GM23248 (cell line): ENCODE results near the gene WWTR1. TPM values are rescaled to one million over a fixed set of nuclear protein-coding genes. Genes with fewer than 3 reads are reported as not detected.
A peak's percentile ranks its signal among the peaks of the same experiment; 100 is the strongest.

ENCODE experiments used
- DNase-seq: peaks from one replicate; pipeline ENCODE4 v3.0.0-alpha.2; 2015
- H2AFZ ChIP-seq: fragments of 200-600 bp; sonication (generic); 2 replicates; pipeline ENCODE4 v1.6.1; 2016; ENCODE audit warnings: antibody characterized with exemption
- H3F3A ChIP-seq: fragments of 200-600 bp; sonication (generic); 2 replicates; pipeline ENCODE4 v1.6.1; 2016; ENCODE audit warnings: mild to moderate bottlenecking, antibody characterized with exemption, mixed run types; ENCODE audit not compliant: insufficient read depth
- H3K27ac ChIP-seq: fragments of 200-600 bp; sonication (generic); 2 replicates; pipeline ENCODE4 v1.5.1; 2016; ENCODE audit warnings: mild to moderate bottlenecking
- H3K27me3 ChIP-seq: fragments of 200-600 bp; sonication (generic); replicated peaks from 2 replicates; pipeline ENCODE4 v1.6.1; 2016; ENCODE audit warnings: mild to moderate bottlenecking; ENCODE audit not compliant: insufficient read depth
- H3K36me3 ChIP-seq: fragments of 200-600 bp; sonication (generic); 2 replicates; pipeline ENCODE4 v1.6.1; 2016; ENCODE audit warnings: low read depth, mild to moderate bottlenecking
- H3K4me1 ChIP-seq: fragments of 200-600 bp; sonication (generic); 2 replicates; pipeline ENCODE4 v1.6.1; 2016; ENCODE audit warnings: mild to moderate bottlenecking; ENCODE audit not compliant: insufficient read depth
- H3K4me2 ChIP-seq: fragments of 200-600 bp; sonication (generic); one replicate; pipeline ENCODE4 v1.6.1; 2016; ENCODE audit warnings: mild to moderate bottlenecking; ENCODE audit not compliant: unreplicated experiment
- H3K4me3 ChIP-seq: fragments of 200-600 bp; sonication (generic); 2 replicates; pipeline ENCODE4 v1.5.1; 2016; ENCODE audit warnings: mild to moderate bottlenecking
- H3K79me2 ChIP-seq: fragments of 200-600 bp; sonication (generic); 2 replicates; pipeline ENCODE4 v1.6.1; 2016; ENCODE audit warnings: mild to moderate bottlenecking; ENCODE audit not compliant: insufficient read depth
- H3K9ac ChIP-seq: fragments of 200-600 bp; sonication (generic); 2 replicates; pipeline ENCODE4 v1.6.1; 2016; ENCODE audit warnings: mild to moderate bottlenecking
- H3K9me2 ChIP-seq: fragments of 200-600 bp; sonication (generic); 2 replicates; pipeline ENCODE4 v1.6.1; 2016; ENCODE audit warnings: mixed run types, mild to moderate bottlenecking, moderate library complexity; ENCODE audit not compliant: insufficient read depth
- H3K9me3 ChIP-seq: fragments of 200-600 bp; sonication (generic); one replicate; pipeline ENCODE4 v1.6.1; 2017; ENCODE audit warnings: low read depth
- H4K20me1 ChIP-seq: fragments of 200-600 bp; sonication (generic); 2 replicates; pipeline ENCODE4 v1.6.0; 2016; ENCODE audit not compliant: insufficient read depth
- EZH2 ChIP-seq: fragments of 200-600 bp; sonication (generic); IDR thresholded peaks from 2 replicates; pipeline ENCODE4 v1.6.1; 2018; ENCODE audit warnings: antibody characterized with exemption, mild to moderate bottlenecking; ENCODE audit not compliant: insufficient read depth, poor library complexity, severe bottlenecking
- EZH2phosphoT487 ChIP-seq: fragments of 200-600 bp; sonication (generic); IDR thresholded peaks from 2 replicates; pipeline ENCODE4 v1.6.1; 2018; ENCODE audit warnings: antibody characterized with exemption, moderate library complexity, mild to moderate bottlenecking, low read depth; ENCODE audit not compliant: insufficient read depth
- WGBS, 2 experiments: methylation state at CpG; one replicate each; pipeline ENCODE4 v1.1.6; 2015 to 2017; ENCODE audit warnings: low lambda C conversion rate in 2 of 2, low coverage in 1 of 2; ENCODE audit errors: missing lambda C conversion rate in 2 of 2; 5-methylcytosine and 5-hydroxymethylcytosine counted together
- in situ Hi-C: fragments of 300-500 bp; cut with MboI; formaldehyde crosslinking; loops from 2 replicates; pipeline ENCODE4 v1.15.0; 2020
- polyA plus RNA-seq: library from polyadenylated mRNA; unstranded; fragments of >200 nt; fragmentation: Nextera tagmentation; extraction: Ambion mirVana; gene quantifications from 2 replicates; pipeline ENCODE4 v1.2.1, GENCODE V29; 2016
- total RNA-seq: library from RNA; depleted of rRNA; stranded (reverse); fragments of >200 nt; shearing (Covaris generic); gene quantifications from 2 replicates; pipeline ENCODE4 v1.2.3, GENCODE V29; 2014

The WWTR1 gene
- total and polyA plus RNA-seq, 2 experiments from 2014 or later = 53.3 to 75.7 TPM

DNA sequence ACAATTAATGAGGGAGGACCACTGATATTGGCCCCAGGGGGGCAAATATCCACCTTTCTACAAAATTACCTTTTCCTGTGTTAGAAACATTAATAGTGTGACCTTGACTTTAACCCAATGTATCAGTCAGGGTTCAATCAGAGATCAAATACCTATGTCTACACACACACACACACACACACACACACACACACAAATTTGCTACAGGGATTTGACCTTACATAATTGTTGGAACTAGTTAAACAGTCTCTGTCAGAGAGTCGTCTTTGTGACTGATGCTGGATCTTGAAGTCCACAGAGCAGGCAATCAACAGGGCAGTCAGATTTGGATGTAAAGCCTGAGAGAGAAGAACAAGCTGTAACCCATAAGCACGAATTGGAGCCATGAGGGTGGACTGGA is 150.9 kb downstream of the WWTR1 start:
- Histone ChIP-seq H3K4me2 (peak overlapping the region; percentile 41), H3K4me1 (peaks cover 28% of the 10 kb centered on the region), H3K9me2 (no peaks in the 10 kb centered on the region), H3K9me3 (no peaks in the 10 kb centered on the region), H3K9ac (no peak overlapping the region), H3K79me2 (no peaks in the 10 kb centered on the region), H3K27me3 (no peaks in the 10 kb centered on the region), H3K4me3 (peak overlapping the region; percentile 25; the same call in 1 of the 2 replicates), H4K20me1 (no peaks in the 10 kb centered on the region), H3F3A (peaks cover 38% of the 10 kb centered on the region), H3K36me3 (no peaks in the 10 kb centered on the region), H3K27ac (peak overlapping the region; percentile 58), H2AFZ (peak overlapping the region; percentile 65)
- DNase-seq = no peak
- TF ChIP-seq EZH2 (no peak), EZH2phosphoT487 (no peak)
- WGBS, 2 experiments = 12 to 14% methylated on average over 2 of the region's 2 CpGs
- in situ Hi-C loops = loop anchor here (25.0 kb wide), 1 partner anchor 680 kb away; no protein-coding TSS in a partner anchor

GRCh38 chr3:149506540-149506939 is 151.3 kb downstream of the WWTR1 start:
- Histone ChIP-seq H3K4me1 (peaks cover 31% of the 10 kb centered on the region), H3K4me2 (peak overlapping the region; percentile 41), H3K79me2 (no peaks in the 10 kb centered on the region), H2AFZ (peak overlapping the region; percentile 43; the same call in 1 of the 2 replicates), H3K9me3 (no peaks in the 10 kb centered on the region), H3K27ac (peak overlapping the region; percentile 58; the same call in 1 of the 2 replicates), H3K4me3 (0 out of 2 replicates have a peak overlapping the region, but pooled peaks have one; percentile 19), H3F3A (peaks cover 40% of the 10 kb centered on the region), H3K27me3 (no peaks in the 10 kb centered on the region), H3K36me3 (no peaks in the 10 kb centered on the region), H3K9ac (peak overlapping the region; percentile 15; the same call in 1 of the 2 replicates), H3K9me2 (no peaks in the 10 kb centered on the region), H4K20me1 (no peaks in the 10 kb centered on the region)
- in situ Hi-C loops = loop anchor here (25.0 kb wide), 1 partner anchor 681 kb away; no protein-coding TSS in a partner anchor
- TF ChIP-seq EZH2phosphoT487 (no peak), EZH2 (no peak)
- peak; percentile 62 for DNase-seq
- WGBS, 2 experiments = 0 to 3% methylated on average over 1 of the region's 1 CpG

GRCh38 chr3:149502438-149502837 is 155.4 kb downstream of the WWTR1 start:
- Histone ChIP-seq H2AFZ (no peak overlapping the region), H3K4me2 (no peak overlapping the region), H3K27me3 (no peaks in the 10 kb centered on the region), H3K79me2 (no peaks in the 10 kb centered on the region), H3K4me1 (peaks cover 30% of the 10 kb centered on the region), H4K20me1 (no peaks in the 10 kb centered on the region), H3K9me2 (no peaks in the 10 kb centered on the region), H3K9ac (no peak overlapping the region), H3K36me3 (no peaks in the 10 kb centered on the region), H3K9me3 (no peaks in the 10 kb centered on the region), H3F3A (peaks cover 38% of the 10 kb centered on the region), H3K4me3 (no peak overlapping the region), H3K27ac (0 out of 2 replicates have a peak overlapping the region, but pooled peaks have one; percentile 83)
- no peak for DNase-seq
- TF ChIP-seq EZH2phosphoT487 = no peak
- no peak for TF ChIP-seq EZH2
- 85 to 89% methylated on average over 3 of the region's 3 CpGs for WGBS, 2 experiments
- in situ Hi-C loops = loop anchor here (25.0 kb wide), 1 partner anchor 685 kb away; no protein-coding TSS in a partner anchor

- peak overlapping the region; percentile 79 for H3K4me2 ChIP-seq
- in situ Hi-C loops = loop anchor here (25.0 kb wide), 1 partner anchor 686 kb away; no protein-coding TSS in a partner anchor
- H3K36me3 ChIP-seq = no peaks in the 10 kb centered on the region
- H3K9me3 ChIP-seq = no peaks in the 10 kb centered on the region
- WGBS, 2 experiments = 26 to 42% methylated on average over 1 of the region's 1 CpG
- peaks cover 29% of the 10 kb centered on the region for H3F3A ChIP-seq
- TF ChIP-seq EZH2 = no peak
- TF ChIP-seq EZH2phosphoT487 = no peak
- H3K4me3 ChIP-seq = peak overlapping the region; percentile 27; the same call in 1 of the 2 replicates
- H4K20me1 ChIP-seq = no peaks in the 10 kb centered on the region
- H3K4me1 ChIP-seq = peaks cover 21% of the 10 kb centered on the region
- H3K27me3 ChIP-seq = no peaks in the 10 kb centered on the region
- no peaks in the 10 kb centered on the region for H3K9me2 ChIP-seq
- peak; percentile 97 for DNase-seq
- no peak overlapping the region for H2AFZ ChIP-seq
- H3K27ac ChIP-seq = peak overlapping the region; percentile 83
- H3K79me2 ChIP-seq = no peaks in the 10 kb centered on the region
- peak overlapping the region; percentile 29; the same call in 1 of the 2 replicates for H3K9ac ChIP-seq
These were observed 156.3 kb downstream of the WWTR1 start for GRCh38 chr3:149501524-149501923.
